KG1 (cell line): ENCODE results near the gene PRAMEF12.
"Not testable (repeated sequence)": the region's sequence is repeated elsewhere in the genome, so short reads cannot be mapped to it uniquely, and the experiment has no call there.

Experiments
- DNase-seq: peaks from one replicate; lab custom pipeline; 2025; lab: John Stamatoyannopoulos, UW

PRAMEF12 gene

GRCh38 chr1:12771186-12771585 is 2.4 kb upstream of the PRAMEF12 start:
- no peak for DNase-seq

GRCh38 chr1:12772520-12772919 is 1.0 kb upstream of the PRAMEF12 start:
- DNase-seq: no peak

GRCh38 chr1:12774801-12775345 is 1.3 kb downstream of the PRAMEF12 start:
- no peak for DNase-seq

- no peak for DNase-seq
Measured at GRCh38 chr1:12775443-12775842, 1.9 kb downstream of the PRAMEF12 start.

GRCh38 chr1:12776801-12777557 is 3.4 kb downstream of the PRAMEF12 start:
- no peak for DNase-seq

- no peak for DNase-seq
Measured at GRCh38 chr1:12778061-12778460, 4.5 kb downstream of the PRAMEF12 start.

GRCh38 chr1:12778907-12779306 is 5.4 kb downstream of the PRAMEF12 start:
- no peak for DNase-seq

- DNase-seq: not testable (repeated sequence)
Measured at GRCh38 chr1:12781488-12781887, 8.0 kb downstream of the PRAMEF12 start.

- not testable (repeated sequence) for DNase-seq
Measured at GRCh38 chr1:12783783-12784182, 10.2 kb downstream of the PRAMEF12 start.

- DNase-seq: not testable (repeated sequence)
Measured at GRCh38 chr1:12784729-12785128, 11.2 kb downstream of the PRAMEF12 start.

- not testable (repeated sequence) for DNase-seq
Measured at GRCh38 chr1:12791097-12791496, 17.6 kb downstream of the PRAMEF12 start, which contains the start of gene PRAMEF1. TSS of gene PRAMEF1 (plus strand) at chr1:12791397. CDS start at chr1:12793228, 1,831 bp downstream.

GRCh38 chr1:12798911-12799310 is 25.4 kb downstream of the PRAMEF12 start:
- no peak for DNase-seq

- DNase-seq: no peak
Measured at GRCh38 chr1:12799730-12800129, 26.2 kb downstream of the PRAMEF12 start.

- no peak for DNase-seq
Measured at GRCh38 chr1:12809933-12810332, 36.4 kb downstream of the PRAMEF12 start.

- DNase-seq: no peak
Measured at GRCh38 chr1:12810691-12811408, 37.3 kb downstream of the PRAMEF12 start.

- DNase-seq: no peak
Measured at GRCh38 chr1:12811409-12811784, 37.9 kb downstream of the PRAMEF12 start.

GRCh38 chr1:12819061-12819460 is 45.5 kb downstream of the PRAMEF12 start:
- DNase-seq: not testable (repeated sequence)
